PFSK-1 (cell line): ENCODE measurements around the gene WDR38.

Experiments used
- FOXP2 ChIP-seq: optimal IDR thresholded peaks from 2 replicates; pipeline ENCODE3; 2011; ENCODE audit warnings: borderline replicate concordance, control low read depth, inconsistent platforms; ENCODE audit not compliant: insufficient read depth; ENCODE audit errors: extremely low read length, extremely low read depth
- POLR2AphosphoS5 ChIP-seq: IDR thresholded peaks from 2 replicates; pipeline ENCODE4 v1.6.1; 2012; ENCODE audit warnings: low read depth, mild to moderate bottlenecking, control low read depth, low read length, moderate library complexity
- SIN3A ChIP-seq: IDR thresholded peaks from 2 replicates; pipeline ENCODE4 v1.6.1; 2012; ENCODE audit warnings: mild to moderate bottlenecking, low read length, moderate library complexity, borderline replicate concordance; ENCODE audit not compliant: insufficient read depth
- TAF1 ChIP-seq: IDR thresholded peaks from 2 replicates; pipeline ENCODE4 v1.6.1; 2012; ENCODE audit warnings: low read length, control low read depth, borderline replicate concordance; ENCODE audit not compliant: insufficient read depth
- TF ChIP-seq, protein P1 (sequence below), 2 experiments: IDR thresholded peaks; 2 replicates each; pipeline versions ENCODE4 v1.6.1 to v1.8.0; 2011 to 2012; ENCODE audit warnings: low read depth in 2 of 2, low read length in 2 of 2, control low read depth in 1 of 2, inconsistent platforms in 1 of 2, mild to moderate bottlenecking in 1 of 2, moderate library complexity in 1 of 2; ENCODE audit not compliant: insufficient read depth in 1 of 2

The WDR38 gene

DNA sequence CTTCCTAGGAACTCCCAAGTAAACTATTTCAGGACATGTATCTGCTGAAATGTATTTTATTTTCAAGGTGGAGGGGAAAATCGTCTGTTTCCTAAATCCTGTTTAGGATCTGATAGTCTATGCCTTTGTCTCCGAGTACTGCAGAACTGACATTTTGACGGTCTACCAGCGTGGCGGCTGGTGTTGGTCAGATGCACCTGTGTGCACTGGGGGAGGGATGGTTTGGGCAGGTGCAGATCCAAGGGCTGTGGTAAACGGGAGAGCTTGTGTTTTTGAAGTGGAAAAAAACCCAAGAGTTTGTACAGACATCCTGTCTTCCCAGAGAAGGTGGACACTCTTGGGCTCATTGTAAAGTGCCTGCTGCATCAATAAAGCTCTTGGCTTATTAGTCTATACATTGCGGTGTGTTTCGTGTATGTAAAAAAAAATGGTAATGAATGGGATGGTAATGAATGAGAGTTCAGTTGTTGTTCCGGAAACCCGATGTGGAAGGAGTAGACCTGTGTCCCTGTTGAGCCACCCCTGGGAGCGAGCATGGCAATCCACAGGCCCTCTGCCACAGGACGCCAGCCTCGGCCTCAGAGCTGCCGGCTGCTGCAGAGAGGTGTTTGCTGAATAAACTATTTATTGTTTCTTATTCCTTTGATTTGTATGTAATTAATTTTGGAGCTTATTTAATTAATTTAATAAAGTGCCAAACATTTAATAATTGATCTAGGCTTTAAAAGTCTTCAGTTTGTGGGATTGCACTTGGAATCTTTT lies 23.9 kb downstream of the WDR38 start:
- no peak for TF ChIP-seq FOXP2
- no peak for TF ChIP-seq POLR2AphosphoS5
- no peak for TF ChIP-seq TAF1
- TF ChIP-seq, protein P1, sequence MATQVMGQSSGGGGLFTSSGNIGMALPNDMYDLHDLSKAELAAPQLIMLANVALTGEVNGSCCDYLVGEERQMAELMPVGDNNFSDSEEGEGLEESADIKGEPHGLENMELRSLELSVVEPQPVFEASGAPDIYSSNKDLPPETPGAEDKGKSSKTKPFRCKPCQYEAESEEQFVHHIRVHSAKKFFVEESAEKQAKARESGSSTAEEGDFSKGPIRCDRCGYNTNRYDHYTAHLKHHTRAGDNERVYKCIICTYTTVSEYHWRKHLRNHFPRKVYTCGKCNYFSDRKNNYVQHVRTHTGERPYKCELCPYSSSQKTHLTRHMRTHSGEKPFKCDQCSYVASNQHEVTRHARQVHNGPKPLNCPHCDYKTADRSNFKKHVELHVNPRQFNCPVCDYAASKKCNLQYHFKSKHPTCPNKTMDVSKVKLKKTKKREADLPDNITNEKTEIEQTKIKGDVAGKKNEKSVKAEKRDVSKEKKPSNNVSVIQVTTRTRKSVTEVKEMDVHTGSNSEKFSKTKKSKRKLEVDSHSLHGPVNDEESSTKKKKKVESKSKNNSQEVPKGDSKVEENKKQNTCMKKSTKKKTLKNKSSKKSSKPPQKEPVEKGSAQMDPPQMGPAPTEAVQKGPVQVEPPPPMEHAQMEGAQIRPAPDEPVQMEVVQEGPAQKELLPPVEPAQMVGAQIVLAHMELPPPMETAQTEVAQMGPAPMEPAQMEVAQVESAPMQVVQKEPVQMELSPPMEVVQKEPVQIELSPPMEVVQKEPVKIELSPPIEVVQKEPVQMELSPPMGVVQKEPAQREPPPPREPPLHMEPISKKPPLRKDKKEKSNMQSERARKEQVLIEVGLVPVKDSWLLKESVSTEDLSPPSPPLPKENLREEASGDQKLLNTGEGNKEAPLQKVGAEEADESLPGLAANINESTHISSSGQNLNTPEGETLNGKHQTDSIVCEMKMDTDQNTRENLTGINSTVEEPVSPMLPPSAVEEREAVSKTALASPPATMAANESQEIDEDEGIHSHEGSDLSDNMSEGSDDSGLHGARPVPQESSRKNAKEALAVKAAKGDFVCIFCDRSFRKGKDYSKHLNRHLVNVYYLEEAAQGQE (IDR thresholded peaks at IDR 0.05; ENCODE audit: insufficient read depth in 1 of 2, low read depth in 2 of 2, low read length in 2 of 2): no peak
- TF ChIP-seq SIN3A: no peak

DNA sequence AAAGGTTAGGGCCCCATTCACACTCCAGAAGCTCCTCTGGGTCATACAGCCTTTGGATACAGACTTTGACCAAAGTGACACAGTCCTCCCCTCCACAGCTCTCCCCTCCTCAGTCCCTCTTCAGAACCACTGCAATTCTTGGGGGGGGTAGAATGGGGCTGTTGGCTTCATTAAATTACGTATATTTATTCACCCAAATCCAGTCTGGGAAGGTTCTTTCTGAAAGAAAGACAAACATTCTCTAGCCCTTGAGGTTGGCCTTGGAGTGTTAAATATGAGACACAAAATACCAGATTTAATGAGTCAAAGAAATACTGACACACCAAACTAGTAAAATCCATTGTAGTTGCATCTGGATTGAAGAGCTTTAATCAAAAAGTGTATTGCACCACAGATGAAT lies 24.8 kb downstream of the WDR38 start:
- TF ChIP-seq, protein P1 (IDR thresholded peaks at IDR 0.05; ENCODE audit: insufficient read depth in 1 of 2, low read depth in 2 of 2, low read length in 2 of 2): no peak
- TF ChIP-seq SIN3A: no peak
- TF ChIP-seq TAF1: no peak
- no peak for TF ChIP-seq FOXP2
- no peak for TF ChIP-seq POLR2AphosphoS5

GRCh38 chr9:124878518-124878917 lies 25.3 kb downstream of the WDR38 start:
- TF ChIP-seq SIN3A (no peak), TAF1 (no peak), FOXP2 (no peak), POLR2AphosphoS5 (no peak; the same call in 1 of the 2 replicates)
- TF ChIP-seq, protein P1 (IDR thresholded peaks at IDR 0.05; ENCODE audit: insufficient read depth in 1 of 2, low read depth in 2 of 2, low read length in 2 of 2): no peak

- no peak for TF ChIP-seq FOXP2
- TF ChIP-seq SIN3A: no peak
- TF ChIP-seq TAF1: no peak
- TF ChIP-seq, protein P1 (IDR thresholded peaks at IDR 0.05; ENCODE audit: insufficient read depth in 1 of 2, low read depth in 2 of 2, low read length in 2 of 2): no peak
- no peak for TF ChIP-seq POLR2AphosphoS5
Observed at GRCh38 chr9:124879226-124879625, 26.0 kb downstream of the WDR38 start.

- TF ChIP-seq TAF1 (no peak), POLR2AphosphoS5 (no peak), SIN3A (no peak), FOXP2 (no peak)
- TF ChIP-seq, protein P1 (IDR thresholded peaks at IDR 0.05; ENCODE audit: insufficient read depth in 1 of 2, low read depth in 2 of 2, low read length in 2 of 2): no peak
Observed at GRCh38 chr9:124880501-124880900, 27.2 kb downstream of the WDR38 start.
